ENCODE measurements around the gene PARD3.

PARD3 gene

DNA sequence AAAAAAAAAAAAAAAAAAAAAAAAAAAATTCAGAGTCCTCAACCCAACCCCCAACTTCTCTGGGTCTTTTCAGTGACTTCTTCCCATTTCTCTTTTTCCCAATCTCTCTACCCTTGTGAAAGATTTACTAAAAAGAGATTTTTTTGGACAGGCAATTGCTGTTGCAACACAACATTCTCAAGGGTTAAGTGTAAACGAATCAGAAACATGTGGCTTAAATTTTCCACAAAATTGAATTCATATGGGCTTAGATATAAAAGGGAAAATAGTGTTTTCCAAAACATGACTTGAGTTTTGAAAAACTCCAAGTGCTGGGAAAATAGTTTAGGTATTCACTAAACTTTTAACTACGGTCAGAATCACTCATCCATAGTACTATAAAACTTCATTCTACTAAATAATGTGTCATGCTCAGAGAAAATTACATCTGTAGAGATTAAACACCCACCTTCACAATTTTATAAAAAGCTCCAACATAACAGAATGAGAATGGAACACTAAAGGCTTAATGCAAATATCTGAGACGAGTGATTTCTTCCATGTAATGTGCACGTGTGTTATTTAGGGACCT is 643.1 kb downstream of the PARD3 start:
- Mint-ChIP-seq H3K9me3 (peaks cover 1% of the 10 kb centered on the region), H3K4me1 (no peaks in the 10 kb centered on the region), H3K27ac (no peak overlapping the region), H3K4me3 (no peak overlapping the region), H3K36me3 (no peaks in the 10 kb centered on the region), H3K27me3 (no peaks in the 10 kb centered on the region)
- DNase-seq (ENCODE audit: low spot score in 2 of 2) (no peak), ATAC-seq (ENCODE audit: low read depth) (no peak)

DNA sequence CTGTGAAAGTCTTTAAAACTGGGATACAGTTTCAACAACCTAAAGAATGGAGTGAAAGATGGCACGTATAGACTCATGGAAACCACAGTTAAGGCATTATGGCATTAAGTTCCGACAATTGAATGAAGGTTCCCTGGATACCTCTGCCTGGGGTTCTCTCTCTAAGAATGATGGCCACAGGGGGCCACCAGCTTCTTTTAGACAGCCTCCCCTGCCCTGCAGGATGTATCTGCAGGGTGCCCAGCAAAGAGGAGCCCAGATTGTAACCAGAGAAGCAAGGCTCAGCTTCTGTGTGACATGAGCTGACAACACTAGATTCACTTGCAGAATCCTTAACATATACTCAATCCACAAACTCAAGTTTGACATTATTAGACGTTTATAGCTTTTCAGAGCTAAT is 645.4 kb downstream of the PARD3 start:
- Mint-ChIP-seq H3K9me3 (peaks cover 4% of the 10 kb centered on the region), H3K27ac (no peak overlapping the region), H3K36me3 (no peaks in the 10 kb centered on the region), H3K27me3 (no peaks in the 10 kb centered on the region), H3K4me1 (no peaks in the 10 kb centered on the region), H3K4me3 (no peak overlapping the region)
- no peak for DNase-seq (ENCODE audit: low spot score in 2 of 2)
- ATAC-seq (ENCODE audit: low read depth), result no peak

- H3K27me3 Mint-ChIP-seq, result no peaks in the 10 kb centered on the region
- ATAC-seq (ENCODE audit: low read depth), result no peak
Measured at GRCh38 chr10:34169131-34169530, 646.0 kb downstream of the PARD3 start.

DNA sequence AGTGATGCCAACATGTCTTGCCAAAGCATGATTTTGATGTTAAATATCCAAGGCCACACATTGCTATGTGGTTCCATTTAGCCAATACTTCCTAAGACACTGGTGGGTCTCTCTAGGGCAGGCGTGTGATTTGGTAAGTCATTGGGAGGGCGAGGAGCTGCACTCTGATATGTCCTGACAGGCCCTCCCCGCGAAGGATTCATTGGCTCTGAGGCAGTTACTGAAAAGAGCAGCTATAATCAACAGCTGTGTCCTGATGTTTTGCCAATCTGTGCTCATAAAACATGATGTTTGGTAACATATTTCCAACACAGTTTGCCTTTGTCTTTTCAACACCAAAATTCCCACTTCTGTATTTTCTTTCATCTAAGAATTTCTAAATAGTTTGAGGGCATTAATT is 646.7 kb downstream of the PARD3 start:
- no peak overlapping the region for H3K4me3 Mint-ChIP-seq
- DNase-seq (ENCODE audit: low spot score in 2 of 2), result no peak
- H3K27ac Mint-ChIP-seq, result no peak overlapping the region
- H3K4me1 Mint-ChIP-seq, result no peaks in the 10 kb centered on the region
- H3K36me3 Mint-ChIP-seq, result no peaks in the 10 kb centered on the region
- no peaks in the 10 kb centered on the region for H3K27me3 Mint-ChIP-seq
- ATAC-seq (ENCODE audit: low read depth), result no peak
- H3K9me3 Mint-ChIP-seq, result peaks cover 4% of the 10 kb centered on the region

More at GRCh38 chr10:34169131-34169530, 646.0 kb downstream of the PARD3 start:
- Mint-ChIP-seq H3K9me3 (peaks cover 4% of the 10 kb centered on the region), H3K27ac (no peak overlapping the region), H3K4me3 (no peak overlapping the region), H3K4me1 (no peaks in the 10 kb centered on the region), H3K36me3 (no peaks in the 10 kb centered on the region)
- no peak for DNase-seq (ENCODE audit: low spot score in 2 of 2)

DNA sequence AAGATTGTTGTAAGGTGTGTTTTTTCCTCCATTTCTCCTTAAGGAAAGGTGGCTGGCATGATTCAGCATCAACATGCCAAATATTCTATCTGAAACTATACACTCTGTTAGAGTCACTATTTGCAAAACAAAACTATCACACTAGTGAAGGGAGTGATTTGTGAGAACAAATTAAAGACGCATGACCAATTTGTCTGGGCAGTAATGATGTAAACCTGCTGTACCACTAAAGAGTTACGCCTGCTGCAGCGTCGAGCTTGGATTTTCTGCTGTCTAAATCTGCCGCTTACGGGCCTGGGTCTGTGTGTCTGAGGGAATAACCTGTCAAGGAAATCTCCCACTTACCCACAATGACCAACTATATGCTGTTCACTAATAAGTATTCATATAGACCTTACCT is 648.3 kb downstream of the PARD3 start:
- no peaks in the 10 kb centered on the region for H3K4me1 Mint-ChIP-seq
- H3K27me3 Mint-ChIP-seq, result no peaks in the 10 kb centered on the region
- H3K4me3 Mint-ChIP-seq, result no peak overlapping the region
- no peak overlapping the region for H3K27ac Mint-ChIP-seq
- DNase-seq (ENCODE audit: low spot score in 2 of 2), result no peak
- H3K9me3 Mint-ChIP-seq, result peaks cover 6% of the 10 kb centered on the region
- no peak for ATAC-seq (ENCODE audit: low read depth)
- no peaks in the 10 kb centered on the region for H3K36me3 Mint-ChIP-seq

- H3K4me3 Mint-ChIP-seq, result no peak overlapping the region
- DNase-seq (ENCODE audit: low spot score in 2 of 2), result no peak
- no peak for ATAC-seq (ENCODE audit: low read depth)
- peaks cover 6% of the 10 kb centered on the region for H3K9me3 Mint-ChIP-seq
- no peaks in the 10 kb centered on the region for H3K4me1 Mint-ChIP-seq
- H3K27me3 Mint-ChIP-seq, result no peaks in the 10 kb centered on the region
- no peak overlapping the region for H3K27ac Mint-ChIP-seq
- H3K36me3 Mint-ChIP-seq, result no peaks in the 10 kb centered on the region
Measured at GRCh38 chr10:34166354-34166753, 648.7 kb downstream of the PARD3 start.

GRCh38 chr10:34164029-34164428 is 651.1 kb downstream of the PARD3 start:
- DNase-seq (ENCODE audit: low spot score in 2 of 2) (no peak), ATAC-seq (ENCODE audit: low read depth) (no peak)
- Mint-ChIP-seq H3K4me3 (no peak overlapping the region), H3K9me3 (peaks cover 6% of the 10 kb centered on the region), H3K4me1 (no peaks in the 10 kb centered on the region), H3K27me3 (no peaks in the 10 kb centered on the region), H3K36me3 (no peaks in the 10 kb centered on the region), H3K27ac (no peak overlapping the region)

DNA sequence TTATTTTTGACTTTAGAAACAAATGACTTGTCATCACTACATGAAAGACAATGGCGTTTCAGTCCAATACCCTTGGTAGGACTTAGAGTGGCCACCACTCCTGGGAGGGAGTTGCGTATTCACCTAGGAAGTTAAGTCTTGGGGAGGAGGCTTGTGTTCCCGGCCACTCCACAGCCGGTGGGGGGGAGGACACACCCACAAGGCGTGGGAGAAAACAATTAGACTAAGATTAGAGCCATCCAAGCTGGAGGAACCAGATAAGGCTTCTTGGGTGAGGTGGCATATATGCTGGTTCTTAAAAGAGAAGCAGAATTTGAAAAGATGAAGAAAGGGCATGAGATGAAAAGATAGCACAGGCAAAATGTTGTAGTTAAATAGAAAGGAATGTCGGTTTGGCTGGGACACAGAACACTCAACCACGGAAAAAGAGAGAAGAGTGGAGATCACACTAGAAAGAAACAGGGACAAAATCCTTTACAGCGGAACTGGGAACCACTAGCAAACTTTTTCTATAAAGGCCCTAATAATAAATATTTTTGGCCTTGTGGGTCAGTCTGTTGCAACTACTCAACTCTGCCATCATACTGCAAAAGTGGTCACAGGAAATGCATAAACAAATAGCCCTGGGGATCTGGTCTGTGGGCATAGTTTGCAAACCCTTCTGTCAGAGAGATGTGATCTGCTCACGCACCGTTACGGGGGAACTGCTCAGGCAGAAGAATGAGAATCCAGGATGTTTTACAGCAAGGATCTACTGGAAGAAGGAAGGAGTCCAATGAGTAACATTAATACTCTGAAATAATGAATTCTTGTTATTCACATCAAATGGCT is 651.8 kb downstream of the PARD3 start:
- H3K4me1 Mint-ChIP-seq, result no peaks in the 10 kb centered on the region
- H3K27me3 Mint-ChIP-seq, result no peaks in the 10 kb centered on the region
- H3K4me3 Mint-ChIP-seq, result no peak overlapping the region
- ATAC-seq (ENCODE audit: low read depth) (no peak), DNase-seq (ENCODE audit: low spot score in 2 of 2) (no peak)
- peaks cover 6% of the 10 kb centered on the region for H3K9me3 Mint-ChIP-seq
- no peak overlapping the region for H3K27ac Mint-ChIP-seq
- H3K36me3 Mint-ChIP-seq, result no peaks in the 10 kb centered on the region

GRCh38 chr10:34161777-34162370 is 653.2 kb downstream of the PARD3 start:
- H3K9me3 Mint-ChIP-seq, result peaks cover 6% of the 10 kb centered on the region
- no peaks in the 10 kb centered on the region for H3K27me3 Mint-ChIP-seq
- H3K27ac Mint-ChIP-seq, result no peak overlapping the region
- H3K36me3 Mint-ChIP-seq, result no peaks in the 10 kb centered on the region
- no peak for ATAC-seq (ENCODE audit: low read depth)
- H3K4me1 Mint-ChIP-seq, result no peaks in the 10 kb centered on the region
- DNase-seq (ENCODE audit: low spot score in 2 of 2), result no peak
- H3K4me3 Mint-ChIP-seq, result no peak overlapping the region

DNA sequence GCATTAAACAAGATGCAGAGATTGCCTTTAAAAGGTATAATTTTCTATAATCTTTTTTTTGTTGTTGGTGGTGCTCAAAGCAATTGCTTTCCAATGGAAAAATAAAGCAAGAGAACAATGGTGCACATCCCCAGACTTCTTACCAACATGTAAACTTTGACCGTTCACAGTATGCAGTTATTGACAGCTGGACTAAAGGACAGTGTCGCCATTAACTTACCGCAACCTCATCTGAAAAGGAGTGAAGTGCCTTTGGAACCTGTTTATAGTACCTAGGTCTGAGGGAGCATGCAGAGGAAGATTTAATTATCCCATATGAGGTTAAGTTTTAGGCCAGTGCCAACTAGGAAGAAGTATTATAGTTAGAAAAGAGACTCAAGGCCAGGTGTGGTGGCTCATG is 654.5 kb downstream of the PARD3 start:
- DNase-seq (ENCODE audit: low spot score in 2 of 2) (no peak), ATAC-seq (ENCODE audit: low read depth) (no peak)
- no peak overlapping the region for H3K4me3 Mint-ChIP-seq
- no peak overlapping the region for H3K27ac Mint-ChIP-seq
- peaks cover 5% of the 10 kb centered on the region for H3K9me3 Mint-ChIP-seq
- H3K27me3 Mint-ChIP-seq, result no peaks in the 10 kb centered on the region
- H3K4me1 Mint-ChIP-seq, result no peaks in the 10 kb centered on the region
- no peaks in the 10 kb centered on the region for H3K36me3 Mint-ChIP-seq

DNA sequence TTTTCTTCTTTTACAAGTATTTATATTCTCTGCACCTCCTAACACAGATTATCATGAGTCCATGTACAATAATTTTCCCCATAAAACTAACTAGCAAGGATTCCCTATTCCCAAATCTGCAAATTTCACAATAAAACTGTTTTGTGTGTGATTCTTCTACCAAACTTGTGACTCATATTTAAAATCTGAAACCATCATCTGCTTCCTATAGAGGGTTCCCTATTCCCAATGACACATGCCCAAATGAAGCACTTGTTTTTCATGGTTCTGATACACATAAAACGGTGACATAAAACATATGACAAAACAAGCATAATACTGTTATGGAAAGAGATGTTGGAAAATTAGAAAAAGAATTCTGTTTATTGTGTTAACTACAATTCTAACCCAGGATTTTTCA is 657.6 kb downstream of the PARD3 start:
- no peak overlapping the region for H3K4me3 Mint-ChIP-seq
- H3K4me1 Mint-ChIP-seq, result no peaks in the 10 kb centered on the region
- H3K27ac Mint-ChIP-seq, result no peak overlapping the region
- DNase-seq (ENCODE audit: low spot score in 2 of 2) (no peak), ATAC-seq (ENCODE audit: low read depth) (no peak)
- H3K9me3 Mint-ChIP-seq, result peaks cover 5% of the 10 kb centered on the region
- no peaks in the 10 kb centered on the region for H3K36me3 Mint-ChIP-seq
- H3K27me3 Mint-ChIP-seq, result no peaks in the 10 kb centered on the region

DNA sequence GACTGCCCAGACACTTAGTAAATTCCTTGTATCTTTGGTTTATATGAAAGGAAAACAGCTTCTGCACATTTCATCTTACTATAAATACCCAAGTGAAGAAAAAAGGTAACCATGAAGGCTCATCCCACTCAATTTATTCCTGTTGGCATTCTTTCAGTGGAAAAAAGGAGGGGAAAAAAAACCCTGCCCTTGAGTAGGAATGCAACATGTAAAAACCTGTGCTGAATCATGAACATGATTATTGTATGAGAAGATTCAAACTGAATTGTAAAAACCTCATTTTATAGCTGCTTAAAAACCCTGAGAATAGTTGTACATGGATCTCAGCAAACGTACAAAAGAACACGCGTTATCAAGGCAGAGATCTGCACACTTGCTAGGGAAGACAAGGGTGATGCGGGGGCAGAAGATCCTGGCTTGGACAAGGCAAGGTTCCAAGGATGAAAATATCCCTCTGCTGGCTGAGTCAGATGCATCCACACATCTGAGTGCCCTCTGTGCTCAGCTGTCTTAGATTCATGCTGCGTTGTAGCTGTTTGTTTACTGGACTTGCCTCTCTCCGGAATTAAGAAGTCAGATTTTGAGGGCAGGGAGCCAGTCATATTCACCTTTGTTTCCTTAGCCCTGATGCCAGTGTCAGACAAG is 658.2 kb downstream of the PARD3 start:
- H3K9me3 Mint-ChIP-seq, result peaks cover 2% of the 10 kb centered on the region
- no peak overlapping the region for H3K27ac Mint-ChIP-seq
- no peak for ATAC-seq (ENCODE audit: low read depth)
- no peaks in the 10 kb centered on the region for H3K36me3 Mint-ChIP-seq
- no peak for DNase-seq (ENCODE audit: low spot score in 2 of 2)
- H3K27me3 Mint-ChIP-seq, result no peaks in the 10 kb centered on the region
- no peak overlapping the region for H3K4me3 Mint-ChIP-seq
- H3K4me1 Mint-ChIP-seq, result no peaks in the 10 kb centered on the region

DNA sequence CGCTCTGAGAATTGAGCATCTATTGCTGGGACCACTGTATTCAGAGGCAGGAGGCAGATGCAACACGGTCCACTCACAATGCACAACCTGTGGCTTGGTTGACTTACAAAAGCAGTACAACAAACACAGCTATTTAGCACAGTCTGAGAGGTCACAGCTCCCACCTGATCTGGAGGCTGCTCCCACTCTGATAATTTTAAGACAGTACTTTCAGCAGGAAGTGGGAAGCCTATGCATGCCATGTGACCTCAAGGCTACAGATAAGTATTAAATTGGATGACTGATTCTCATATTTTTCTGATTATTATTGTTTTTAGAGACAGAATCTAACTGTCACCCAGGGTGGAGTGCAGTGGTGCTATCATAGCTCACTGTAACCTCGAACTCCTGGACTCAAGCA is 659.3 kb downstream of the PARD3 start:
- H3K4me1 Mint-ChIP-seq, result no peaks in the 10 kb centered on the region
- H3K27ac Mint-ChIP-seq, result no peak overlapping the region
- ATAC-seq (ENCODE audit: low read depth) (no peak), DNase-seq (ENCODE audit: low spot score in 2 of 2) (no peak)
- H3K36me3 Mint-ChIP-seq, result no peaks in the 10 kb centered on the region
- peaks cover 2% of the 10 kb centered on the region for H3K9me3 Mint-ChIP-seq
- no peak overlapping the region for H3K4me3 Mint-ChIP-seq
- no peaks in the 10 kb centered on the region for H3K27me3 Mint-ChIP-seq

DNA sequence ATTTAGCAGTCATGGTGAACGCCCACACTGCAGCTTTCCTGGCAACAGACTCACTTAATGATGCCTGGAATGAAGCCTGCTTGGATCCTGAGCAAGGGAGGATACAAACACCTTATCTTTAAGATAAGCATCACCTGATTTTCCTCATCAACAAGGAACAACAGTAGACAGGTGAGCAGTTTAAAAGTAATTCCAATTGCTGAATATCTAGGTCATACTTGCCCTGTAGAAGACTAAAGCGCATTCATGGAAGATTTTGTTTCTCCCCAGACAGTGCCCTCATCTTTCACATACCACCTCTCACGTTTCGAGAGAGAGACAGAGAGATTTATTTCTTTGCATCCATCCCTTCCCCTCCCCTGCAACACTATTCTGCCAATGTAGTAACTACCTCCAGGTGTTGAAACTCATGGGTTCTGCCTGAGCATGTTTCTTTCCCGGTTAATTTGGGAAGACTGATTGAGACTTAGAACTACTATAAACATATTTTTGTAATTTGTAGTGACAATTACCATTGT is 660.7 kb downstream of the PARD3 start:
- Mint-ChIP-seq H3K4me3 (no peak overlapping the region), H3K27ac (no peak overlapping the region), H3K4me1 (no peaks in the 10 kb centered on the region), H3K9me3 (peaks cover 2% of the 10 kb centered on the region), H3K27me3 (no peaks in the 10 kb centered on the region), H3K36me3 (no peaks in the 10 kb centered on the region)
- no peak for DNase-seq (ENCODE audit: low spot score in 2 of 2)
- ATAC-seq (ENCODE audit: low read depth), result no peak
